ENCODE measurements around the gene NSUN6. TPM values are rescaled to one million over a fixed set of nuclear protein-coding genes. Genes with fewer than 3 reads are reported as not detected.
"Not testable (repeated sequence)": the region's sequence is repeated elsewhere in the genome, so short reads cannot be mapped to it uniquely, and the experiment has no call there.

Gene NSUN6
- total RNA-seq, 2 experiments from 2014 or later, result 23.2 to 27.2 TPM

DNA sequence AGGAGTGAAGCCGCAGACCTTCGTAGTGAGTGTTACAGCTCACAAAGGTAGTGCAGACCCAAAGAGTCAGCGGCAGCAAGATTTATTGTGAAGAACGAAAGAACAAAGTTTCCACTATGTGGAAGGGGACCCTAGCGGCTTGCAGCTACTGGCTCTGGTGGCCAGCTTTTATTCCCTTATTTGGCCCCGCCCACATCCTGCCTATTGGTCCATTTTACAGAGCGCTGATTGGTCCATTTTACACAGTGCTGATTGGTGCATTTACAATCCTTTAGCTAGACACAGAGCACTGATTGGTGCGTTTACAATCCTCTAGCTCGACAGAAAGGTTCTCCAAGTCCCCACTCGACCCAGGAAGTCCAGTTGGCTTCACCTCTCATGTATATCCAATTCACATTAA, 64.8 kb downstream of the NSUN6 start:
- not testable (repeated sequence) for H3K4me3 ChIP-seq (ENCODE audit: low read depth, low read length, poor library complexity, severe bottlenecking)

DNA sequence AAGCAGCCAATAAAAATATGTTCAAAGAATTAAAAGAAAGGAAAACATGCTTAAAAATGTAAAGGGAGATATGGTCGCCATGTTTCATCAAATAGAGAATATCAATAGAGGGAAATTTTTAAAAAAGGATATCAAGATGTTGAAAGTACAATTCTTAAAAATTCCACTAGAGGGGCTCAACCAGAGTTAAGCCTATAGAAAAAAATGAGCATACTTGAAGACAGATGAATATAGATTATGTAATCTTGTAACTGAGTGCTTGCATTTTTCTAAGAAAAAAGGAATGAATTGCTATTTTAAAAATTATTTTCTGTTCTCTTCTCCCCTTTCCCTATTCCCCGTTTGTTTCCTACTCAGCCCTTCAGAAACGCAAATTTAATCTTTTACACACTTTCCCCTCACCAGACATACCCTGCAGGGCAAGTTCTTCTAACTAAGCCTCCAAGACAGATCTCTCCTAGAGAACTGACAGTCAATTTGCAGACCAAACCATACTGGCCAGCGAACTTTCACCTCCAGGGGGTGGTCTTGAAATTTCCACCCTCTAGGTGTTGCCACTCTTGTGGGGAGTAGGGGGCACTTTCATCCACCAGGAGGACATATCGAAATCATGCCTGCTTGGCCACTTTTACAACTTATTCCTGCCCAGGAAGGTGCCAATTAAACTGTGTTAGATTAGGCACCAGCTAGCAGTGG, 67.7 kb downstream of the NSUN6 start:
- H3K27ac ChIP-seq (ENCODE audit: low read depth, low read length, poor library complexity, severe bottlenecking), result no peak overlapping the region
- BruUV-seq (replicated peaks), result no TSS peak
- peaks cover 84% of the 10 kb centered on the region for H3K36me3 ChIP-seq (ENCODE audit: insufficient read depth, low read length)
- H2AFZ ChIP-seq (ENCODE audit: low read length), result no peak overlapping the region
- TF ChIP-seq, protein P1, sequence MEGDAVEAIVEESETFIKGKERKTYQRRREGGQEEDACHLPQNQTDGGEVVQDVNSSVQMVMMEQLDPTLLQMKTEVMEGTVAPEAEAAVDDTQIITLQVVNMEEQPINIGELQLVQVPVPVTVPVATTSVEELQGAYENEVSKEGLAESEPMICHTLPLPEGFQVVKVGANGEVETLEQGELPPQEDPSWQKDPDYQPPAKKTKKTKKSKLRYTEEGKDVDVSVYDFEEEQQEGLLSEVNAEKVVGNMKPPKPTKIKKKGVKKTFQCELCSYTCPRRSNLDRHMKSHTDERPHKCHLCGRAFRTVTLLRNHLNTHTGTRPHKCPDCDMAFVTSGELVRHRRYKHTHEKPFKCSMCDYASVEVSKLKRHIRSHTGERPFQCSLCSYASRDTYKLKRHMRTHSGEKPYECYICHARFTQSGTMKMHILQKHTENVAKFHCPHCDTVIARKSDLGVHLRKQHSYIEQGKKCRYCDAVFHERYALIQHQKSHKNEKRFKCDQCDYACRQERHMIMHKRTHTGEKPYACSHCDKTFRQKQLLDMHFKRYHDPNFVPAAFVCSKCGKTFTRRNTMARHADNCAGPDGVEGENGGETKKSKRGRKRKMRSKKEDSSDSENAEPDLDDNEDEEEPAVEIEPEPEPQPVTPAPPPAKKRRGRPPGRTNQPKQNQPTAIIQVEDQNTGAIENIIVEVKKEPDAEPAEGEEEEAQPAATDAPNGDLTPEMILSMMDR (conservative IDR thresholded peaks at IDR 0.05; ENCODE audit: low read length), result peak; percentile 63
- TF ChIP-seq EZH2phosphoT487 (IDR thresholded peaks at IDR 0.05; ENCODE audit: borderline replicate concordance, low read depth, low read length), result no peak
- no peak overlapping the region for H3K4me3 ChIP-seq (ENCODE audit: low read depth, low read length, poor library complexity, severe bottlenecking)
- CTCF ChIA-PET (ENCODE audit: unreplicated experiment), result no interaction called here
- no peak overlapping the region for H3K4me2 ChIP-seq (ENCODE audit: low read length)
- POLR2A ChIA-PET, result no interaction called here
- no peaks in the 10 kb centered on the region for H3K9me2 ChIP-seq (ENCODE audit: insufficient read depth, low read length)
- no peaks in the 10 kb centered on the region for H4K20me1 ChIP-seq (ENCODE audit: insufficient read depth, low read length)
- peaks cover 9% of the 10 kb centered on the region; the same call in 1 of the 2 replicates for H3K9me3 ChIP-seq (ENCODE audit: low read length)
- no peaks in the 10 kb centered on the region for H3K79me2 ChIP-seq (ENCODE audit: insufficient read depth, low read depth, low read length)
- no peak for DNase-seq (ENCODE audit: low spot score)
- intact Hi-C loops (cut with micrococcal nuclease; ENCODE audit: unreplicated experiment), result no loop called here
- H3K4me1 ChIP-seq (ENCODE audit: insufficient read depth, low read length, poor library complexity, severe bottlenecking), result no peaks in the 10 kb centered on the region

More for the DNA sequence above, 64.8 kb downstream of the NSUN6 start:
- POLR2A ChIA-PET; CTCF ChIA-PET (ENCODE audit: unreplicated experiment); H3K9me2 ChIP-seq (ENCODE audit: insufficient read depth, low read length); H2AFZ ChIP-seq (ENCODE audit: low read length); intact Hi-C loops (cut with micrococcal nuclease; ENCODE audit: unreplicated experiment); DNase-seq (ENCODE audit: low spot score); H3K27ac ChIP-seq (ENCODE audit: low read depth, low read length, poor library complexity, severe bottlenecking); H3K4me2 ChIP-seq (ENCODE audit: low read length); H4K20me1 ChIP-seq (ENCODE audit: insufficient read depth, low read length); H3K9me3 ChIP-seq (ENCODE audit: low read length); BruUV-seq (replicated peaks); H3K4me1 ChIP-seq (ENCODE audit: insufficient read depth, low read length, poor library complexity, severe bottlenecking); H3K79me2 ChIP-seq (ENCODE audit: insufficient read depth, low read depth, low read length): not testable (repeated sequence)
- H3K36me3 ChIP-seq (ENCODE audit: insufficient read depth, low read length), result peaks cover 63% of the 10 kb centered on the region

DNA sequence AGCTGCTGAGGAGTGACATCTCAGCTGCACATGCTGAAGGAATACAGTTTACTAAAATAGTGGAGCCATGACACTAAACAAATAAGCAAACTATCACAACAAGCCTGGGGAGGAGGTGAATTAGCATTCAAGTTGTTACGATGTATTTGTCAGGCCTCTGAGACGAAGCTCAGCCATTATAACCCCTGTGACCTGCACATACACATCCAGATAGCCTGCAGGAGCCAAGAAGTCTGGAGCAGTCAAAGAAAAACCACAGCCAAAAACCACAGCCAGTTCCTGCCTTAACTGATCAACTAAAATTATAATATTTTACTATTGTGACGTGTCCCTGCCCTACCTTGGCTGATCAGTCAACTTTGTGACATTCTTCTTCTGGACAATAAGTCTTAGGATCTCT, 68.6 kb downstream of the NSUN6 start:
- Histone ChIP-seq H3K4me3 (ENCODE audit: low read depth, low read length, poor library complexity, severe bottlenecking) (no peak overlapping the region), H3K4me2 (ENCODE audit: low read length) (no peak overlapping the region), H2AFZ (ENCODE audit: low read length) (no peak overlapping the region), H3K9me3 (ENCODE audit: low read length) (peaks cover 9% of the 10 kb centered on the region; the same call in 1 of the 2 replicates), H3K27ac (ENCODE audit: low read depth, low read length, poor library complexity, severe bottlenecking) (no peak overlapping the region), H3K79me2 (ENCODE audit: insufficient read depth, low read depth, low read length) (no peaks in the 10 kb centered on the region), H3K9me2 (ENCODE audit: insufficient read depth, low read length) (no peaks in the 10 kb centered on the region), H3K4me1 (ENCODE audit: insufficient read depth, low read length, poor library complexity, severe bottlenecking) (no peaks in the 10 kb centered on the region), H4K20me1 (ENCODE audit: insufficient read depth, low read length) (no peaks in the 10 kb centered on the region), H3K36me3 (ENCODE audit: insufficient read depth, low read length) (peaks cover 85% of the 10 kb centered on the region)
- no TSS peak for BruUV-seq (replicated peaks)
- ChIA-PET CTCF (ENCODE audit: unreplicated experiment) (no interaction called here), POLR2A (interaction anchor here (0.6 kb wide), 1 partner anchor 1375 kb away, joined by 3 read pairs; no protein-coding TSS in a partner anchor)
- intact Hi-C loops (cut with micrococcal nuclease; ENCODE audit: unreplicated experiment), result no loop called here
- TF ChIP-seq, protein P1 (conservative IDR thresholded peaks at IDR 0.05; ENCODE audit: low read length), result no peak
- no peak for TF ChIP-seq EZH2phosphoT487 (IDR thresholded peaks at IDR 0.05; ENCODE audit: borderline replicate concordance, low read depth, low read length)
- DNase-seq (ENCODE audit: low spot score), result no peak

Data from OCI-LY7 (cell line).